Stimulated activated CD8-positive, alpha-beta memory T cell treated with anti-CD3 and anti-CD28 coated beads, Interleukin-7, amount 100 ng/mL, for 1 hour (primary cell): Measurements from ENCODE around the gene PFKM.
A peak's percentile ranks its signal among the peaks of the same experiment; 100 is the strongest.

Source experiments
- DNase-seq, 2 donors: peaks; one replicate each; pipeline ENCODE4 v3.0.0-alpha.2; 2020; ENCODE audit warnings: low read depth in 2 of 2

PFKM gene

GRCh38 chr12:48119078-48119833, at the start of gene PFKM:
PFKM (plus strand) TSS chr12:48119364; CDS start chr12:48122775, 3,411 bp downstream.
- no peak for DNase-seq

DNA sequence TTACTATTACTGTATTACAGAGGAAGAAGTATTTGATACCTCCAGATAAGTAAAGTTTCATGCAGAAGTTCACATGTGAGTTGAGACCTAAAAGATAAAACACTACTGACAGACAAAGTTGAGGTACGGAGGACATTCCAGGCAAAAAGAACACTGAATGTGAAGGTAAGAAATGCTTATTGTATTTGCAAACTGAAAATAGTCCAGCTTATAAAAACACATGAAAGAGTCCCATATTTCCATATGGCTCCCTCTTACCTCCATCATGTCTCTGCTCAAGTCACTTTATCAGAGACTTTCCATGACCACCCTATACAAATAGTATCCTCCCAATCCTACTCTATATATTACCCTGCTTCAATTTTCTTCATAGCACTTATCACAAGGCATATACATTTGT, 49.1 kb upstream of the PFKM start:
- DNase-seq = no peak

DNA sequence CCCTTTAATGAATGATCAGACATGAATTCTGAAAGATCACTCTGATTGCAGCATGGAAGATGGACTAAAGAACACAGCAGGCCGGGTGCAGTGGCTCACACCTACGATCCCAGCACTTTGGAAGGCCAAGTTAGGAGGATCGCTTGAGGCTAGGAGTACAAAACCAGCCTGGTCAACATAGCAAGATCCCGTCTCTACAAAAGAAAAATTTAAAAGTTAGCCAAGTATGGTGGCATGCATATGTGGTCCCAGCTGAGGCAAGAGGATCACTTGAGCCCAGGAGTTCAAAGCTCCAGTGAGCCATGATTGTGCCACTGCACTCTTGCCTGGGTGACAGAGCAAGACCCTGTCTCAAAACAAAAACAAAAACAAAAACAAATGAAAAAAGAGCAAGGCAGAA, 48.4 kb upstream of the PFKM start:
- DNase-seq = no peak

DNA sequence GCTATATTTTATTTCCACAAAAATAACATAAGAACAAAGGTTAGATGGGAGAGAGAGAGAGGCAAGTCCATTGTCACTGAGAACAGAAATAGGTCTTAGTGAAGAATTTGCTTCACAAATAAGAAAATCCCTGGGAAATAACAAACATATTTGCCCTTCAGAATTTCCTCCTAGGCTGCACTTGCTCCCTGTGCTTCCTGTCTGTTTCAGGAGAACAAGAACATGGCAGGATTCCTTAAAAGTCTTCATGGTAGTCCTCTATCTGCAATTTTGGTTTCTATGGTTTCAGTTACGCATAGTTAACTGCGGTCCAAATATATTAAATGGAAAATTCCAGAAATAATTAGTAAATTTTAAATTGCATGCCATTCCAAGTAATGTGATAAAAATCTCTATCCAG, 47.4 kb upstream of the PFKM start:
- DNase-seq = no peak

GRCh38 chr12:48072266-48072665, 46.9 kb upstream of the PFKM start:
- DNase-seq = no peak

DNA sequence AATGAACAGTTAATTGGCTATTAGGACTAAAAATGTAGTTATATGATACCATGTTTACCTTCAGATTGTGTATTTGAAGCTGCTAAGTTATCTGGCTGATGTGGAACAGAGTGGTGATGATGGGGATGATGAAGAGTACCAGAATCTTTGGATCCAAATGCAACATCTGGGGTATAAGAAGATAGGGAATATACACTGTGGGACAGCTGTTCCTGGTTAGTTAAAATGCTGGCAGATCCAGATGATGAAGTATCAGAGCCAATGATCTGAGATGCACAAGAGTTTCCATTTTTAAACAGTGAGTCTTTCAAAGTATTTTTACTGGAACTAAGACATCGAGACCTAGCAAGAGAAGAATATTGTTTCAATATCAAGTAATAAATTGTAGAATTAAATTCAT, 44.9 kb upstream of the PFKM start:
- no peak for DNase-seq

DNA sequence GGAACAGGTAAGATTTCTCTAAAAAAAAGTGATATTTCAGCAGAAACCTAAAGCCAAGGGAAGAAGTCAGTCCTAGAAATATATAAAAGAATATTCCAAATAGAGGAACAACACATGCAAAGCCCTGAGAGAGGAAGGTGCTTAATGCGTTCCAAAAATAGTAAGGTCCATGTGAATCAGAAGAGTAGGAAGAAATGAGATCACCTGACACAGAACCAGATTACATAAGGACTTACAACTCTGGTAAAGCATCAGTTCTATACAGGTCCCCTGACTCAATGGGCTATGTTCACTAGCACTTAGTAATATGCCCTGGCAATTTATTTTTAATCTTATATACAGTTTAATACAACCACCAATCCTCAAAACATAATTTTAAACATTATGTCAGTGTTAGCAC, 43.3 kb upstream of the PFKM start:
- no peak for DNase-seq

- DNase-seq = no peak
These were observed 42.1 kb upstream of the PFKM start for GRCh38 chr12:48077111-48077510.

GRCh38 chr12:48078901-48079300, 40.3 kb upstream of the PFKM start:
- DNase-seq = no peak

GRCh38 chr12:48080285-48080684, 38.9 kb upstream of the PFKM start:
- no peak for DNase-seq

DNA sequence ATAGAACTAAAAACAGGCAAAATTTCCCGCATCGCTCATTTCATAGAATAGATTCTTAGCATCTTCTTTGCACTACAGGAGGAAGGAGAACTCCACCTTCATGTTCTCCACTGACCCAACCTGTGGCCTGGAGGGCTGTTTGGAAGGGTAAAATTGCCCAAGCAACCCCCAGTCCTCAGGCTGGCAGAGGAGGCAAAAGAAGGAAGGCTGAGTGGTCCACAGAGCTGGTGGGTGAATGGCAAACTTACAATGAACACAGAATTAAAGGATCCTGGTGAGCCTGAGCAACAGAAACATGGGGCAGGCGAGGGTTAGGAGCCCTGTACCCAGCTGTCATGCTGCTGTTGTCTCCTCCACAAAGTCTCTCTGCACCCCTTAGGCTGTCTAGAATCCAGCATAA, 38.3 kb upstream of the PFKM start:
- DNase-seq = no peak

DNA sequence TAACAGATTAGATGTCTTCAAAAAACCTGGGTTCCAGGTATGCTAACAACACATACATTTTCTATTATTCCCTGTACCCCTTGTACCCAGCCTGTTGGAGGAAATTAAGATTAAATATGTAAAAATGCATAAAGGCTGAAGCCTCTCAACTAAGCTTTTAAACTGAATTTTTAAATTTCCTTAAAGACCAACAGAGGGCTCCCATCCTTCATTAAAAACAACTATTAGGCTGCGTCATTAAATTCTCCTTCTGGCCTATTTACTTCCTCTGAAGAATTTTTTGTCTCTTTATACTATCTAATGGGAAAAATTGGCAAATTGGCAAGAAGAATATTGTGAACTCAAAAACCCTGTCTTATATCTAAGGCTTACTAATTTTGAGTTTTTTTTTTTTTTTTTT, 35.1 kb upstream of the PFKM start:
- no peak for DNase-seq

GRCh38 chr12:48084841-48085460, 34.2 kb upstream of the PFKM start:
- DNase-seq = no peak

DNA sequence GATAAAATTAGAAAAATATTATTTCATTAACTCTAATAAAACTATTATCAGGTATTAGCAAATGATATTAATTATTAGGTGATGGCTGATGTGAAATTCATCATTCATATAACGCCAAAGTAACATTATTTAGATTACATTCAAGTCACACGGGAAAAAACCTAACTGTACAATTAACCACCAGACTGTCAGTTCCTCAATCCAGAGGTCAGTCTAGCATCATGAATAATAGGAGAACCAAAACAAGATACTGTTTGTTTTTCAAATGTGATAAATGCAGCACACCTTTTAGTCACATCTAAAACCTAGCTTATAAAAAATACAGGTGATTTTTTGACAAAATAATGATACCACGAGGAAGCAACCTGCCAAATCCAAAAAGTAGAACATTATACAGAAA, 32.8 kb upstream of the PFKM start:
- DNase-seq = no peak

DNA sequence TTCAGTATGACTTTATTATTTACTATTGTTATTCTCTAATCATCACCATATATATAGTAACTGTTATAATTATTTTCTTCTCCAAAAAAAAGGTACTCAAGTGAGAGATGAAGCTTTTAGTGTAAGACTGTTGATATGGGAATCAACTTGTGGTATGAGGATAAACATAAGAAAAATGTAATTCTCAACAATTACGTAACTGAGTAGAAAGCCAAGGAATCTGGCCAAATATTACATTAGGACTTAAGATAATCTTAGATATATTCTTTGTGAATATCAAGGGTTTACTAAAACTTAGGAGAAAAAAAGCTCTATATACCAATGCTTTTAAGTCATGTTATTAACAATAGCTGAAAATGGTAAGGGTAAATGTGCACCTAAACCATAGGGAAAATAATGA, 26.6 kb upstream of the PFKM start:
- no peak for DNase-seq

GRCh38 chr12:48104531-48104930, 14.6 kb upstream of the PFKM start:
- DNase-seq = no peak

- peak in 1 of 2 donors; percentile 27 for DNase-seq
These were observed 13.8 kb upstream of the PFKM start for GRCh38 chr12:48105321-48105866.

DNA sequence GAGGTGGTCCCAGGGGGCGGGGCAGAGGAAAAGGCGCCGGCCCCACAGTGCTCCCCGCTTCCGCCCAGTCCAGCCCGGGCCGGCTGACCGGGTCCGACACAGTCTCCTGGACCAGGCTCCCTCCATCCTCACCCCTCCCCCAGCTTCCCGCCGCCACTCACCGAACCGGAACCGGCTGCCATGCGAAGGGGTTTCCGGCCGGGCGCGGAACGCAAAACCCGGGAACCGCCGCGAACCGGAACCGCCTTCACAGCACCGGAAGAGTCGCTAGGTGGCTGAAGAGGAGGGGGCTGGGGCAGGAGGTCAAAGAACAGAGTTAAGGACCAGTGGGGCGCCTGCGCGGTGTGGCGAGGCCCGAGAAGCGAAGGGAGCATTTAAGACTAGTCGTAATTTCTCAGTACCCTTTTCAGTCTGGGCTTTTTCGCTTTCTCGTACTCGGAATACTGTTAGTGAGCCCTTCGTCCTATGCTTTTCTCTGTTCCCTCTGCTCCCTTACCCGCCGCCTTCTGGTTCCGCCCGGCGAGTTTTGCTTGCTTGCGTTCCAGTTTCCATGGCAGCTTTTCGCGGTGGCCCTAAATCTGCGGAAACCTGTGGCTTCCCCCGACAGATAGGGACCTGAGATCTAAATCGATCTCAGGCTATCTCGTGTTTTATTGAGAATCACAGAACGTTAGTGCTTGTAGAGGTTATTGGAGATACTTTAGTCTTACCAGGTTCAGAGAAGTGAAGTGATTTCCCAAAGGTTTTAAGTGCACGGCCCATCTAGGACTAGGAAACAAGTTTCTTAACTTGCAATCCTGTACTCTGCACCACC, 13.1 kb upstream of the PFKM start, which contains the start of gene SENP1:
Gene SENP1 (minus strand): TSS at position 213 of the 814 bp plus-strand sequence. CDS start 4,607 bp downstream, outside the sequence.
- DNase-seq = peak; percentile 73 to 83

DNA sequence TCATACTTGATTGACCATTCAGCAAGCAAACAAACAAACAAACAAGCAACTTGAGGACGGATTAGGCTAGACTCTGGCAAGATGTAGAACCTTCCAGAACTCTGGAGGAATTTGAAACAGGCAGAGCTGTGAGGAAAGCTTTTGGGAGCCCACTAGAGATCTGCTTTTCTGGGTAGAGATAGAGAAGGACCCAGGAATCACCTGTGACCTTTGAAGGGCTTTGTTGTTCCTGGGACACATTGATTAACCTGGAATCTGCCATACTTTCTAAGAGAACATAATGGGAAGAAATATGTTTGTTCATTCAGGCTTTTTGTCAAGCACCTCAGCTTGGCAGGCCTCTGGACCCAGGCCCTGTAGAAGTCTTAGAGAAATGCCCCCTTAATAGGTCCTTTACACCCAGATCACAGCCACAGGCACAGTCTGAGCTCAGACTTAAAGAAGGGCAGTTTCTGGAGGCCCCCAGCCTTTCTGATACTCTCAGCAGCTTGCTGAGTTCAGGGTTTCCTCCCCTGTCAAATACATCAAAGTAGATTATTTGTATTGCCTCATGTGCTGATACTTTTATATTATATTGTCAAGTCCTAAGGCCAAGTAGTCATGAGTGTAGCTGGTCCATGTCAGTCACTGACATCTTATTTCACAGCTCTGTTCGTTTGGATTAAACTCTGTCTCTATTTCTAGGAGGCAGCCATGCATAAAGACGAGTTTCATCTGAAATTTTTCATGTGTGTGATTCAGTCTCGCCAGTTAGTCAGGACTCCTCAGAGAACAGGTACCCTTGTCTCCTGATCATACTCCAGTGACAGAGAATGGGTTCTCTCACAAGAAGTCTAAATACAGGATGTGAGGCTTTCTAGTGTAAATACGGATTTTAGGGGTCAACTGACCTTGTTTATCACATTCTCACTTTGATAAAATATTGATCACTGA, 12.2 kb upstream of the PFKM start:
- DNase-seq = no peak

GRCh38 chr12:48109424-48109823, 9.7 kb upstream of the PFKM start:
- no peak for DNase-seq

GRCh38 chr12:48110691-48111311, 8.4 kb upstream of the PFKM start:
- no peak for DNase-seq
